SK-N-SH (cell line): Measurements from ENCODE around the gene RAB5B. TPM values are rescaled to one million over a fixed set of nuclear protein-coding genes. Genes with fewer than 3 reads are reported as not detected.

Source experiments
- polyA plus RNA-seq, 3 experiments: library from polyadenylated mRNA; depleted of rRNA; stranded (reverse); fragments of >200 nt; gene quantifications; 2 replicates each; pipeline ENCODE4 v1.2.3, GENCODE V29; 2012

Gene RAB5B
- polyA plus RNA-seq, 1 of the 3 experiments (the other 2 are of a cell fraction): 54.0 TPM

Other genes starting within 250 kb of the RAB5B start
- 1,022 and 1,465 TPM in 2 replicates for gene CD63, start 245.1 kb upstream of the RAB5B start, polyA plus RNA-seq (2012; rRNA removed)
- gene GDF11, start 231.0 kb upstream of the RAB5B start, polyA plus RNA-seq (2012; rRNA removed): 6.9 and 9.4 TPM in 2 replicates
- 65.8 and 66.9 TPM in 2 replicates for gene SARNP, start 156.4 kb upstream of the RAB5B start, polyA plus RNA-seq (2012; rRNA removed)
- gene ORMDL2, start 156.0 kb upstream of the RAB5B start, polyA plus RNA-seq (2012; rRNA removed): 35.2 and 37.3 TPM in 2 replicates
- 11.0 and 15.4 TPM in 2 replicates for gene DNAJC14, start 144.5 kb upstream of the RAB5B start, polyA plus RNA-seq (2012; rRNA removed)
- gene MMP19, start 131.1 kb upstream of the RAB5B start, polyA plus RNA-seq (2012; rRNA removed): 5.7 and 6.8 TPM in 2 replicates
- gene PYM1, start 46.2 kb upstream of the RAB5B start, polyA plus RNA-seq (2012; rRNA removed): 36.0 and 36.3 TPM in 2 replicates
- 74.6 and 75.9 TPM in 2 replicates for gene DGKA, start 42.9 kb upstream of the RAB5B start, polyA plus RNA-seq (2012; rRNA removed)
- 1.8 and 2.7 TPM in 2 replicates for gene PMEL, start 8.0 kb upstream of the RAB5B start, polyA plus RNA-seq (2012; rRNA removed)
- 34.7 and 43.3 TPM in 2 replicates for gene CDK2, start 7.2 kb upstream of the RAB5B start, polyA plus RNA-seq (2012; rRNA removed)
- 23.2 and 25.7 TPM in 2 replicates for gene SUOX, start 23.2 kb downstream of the RAB5B start, polyA plus RNA-seq (2012; rRNA removed)
- 2.0 and 3.9 TPM in 2 replicates for gene IKZF4, start 47.0 kb downstream of the RAB5B start, polyA plus RNA-seq (2012; rRNA removed)
- 1,500 and 1,782 TPM in 2 replicates for gene RPS26, start 67.8 kb downstream of the RAB5B start, polyA plus RNA-seq (2012; rRNA removed)
- 1.4 and 1.5 TPM in 2 replicates for gene ERBB3, start 106.1 kb downstream of the RAB5B start, polyA plus RNA-seq (2012; rRNA removed)
- 207 and 213 TPM in 2 replicates for gene PA2G4, start 130.5 kb downstream of the RAB5B start, polyA plus RNA-seq (2012; rRNA removed)
- 11,334 and 12,464 TPM in 2 replicates for gene RPL41, start 142.6 kb downstream of the RAB5B start, polyA plus RNA-seq (2012; rRNA removed)
- gene ZC3H10, start 144.2 kb downstream of the RAB5B start, polyA plus RNA-seq (2012; rRNA removed): 1.9 and 2.0 TPM in 2 replicates
- 132 and 143 TPM in 2 replicates for gene ESYT1, start 154.2 kb downstream of the RAB5B start, polyA plus RNA-seq (2012; rRNA removed)
- 203 and 234 TPM in 2 replicates for gene MYL6B, start 178.5 kb downstream of the RAB5B start, polyA plus RNA-seq (2012; rRNA removed)
- 4,697 and 4,711 TPM in 2 replicates for gene MYL6, start 184.3 kb downstream of the RAB5B start, polyA plus RNA-seq (2012; rRNA removed)
- gene SMARCC2, start 215.4 kb downstream of the RAB5B start, polyA plus RNA-seq (2012; rRNA removed): 64.3 and 73.0 TPM in 2 replicates
- 127 and 147 TPM in 2 replicates for gene RNF41, start 247.8 kb downstream of the RAB5B start, polyA plus RNA-seq (2012; rRNA removed)